Mesothelial cell of epicardium (in vitro differentiated cells): Measurements from ENCODE around the gene MDC1. TPM values are rescaled to one million over a fixed set of nuclear protein-coding genes. Genes with fewer than 3 reads are reported as not detected.
"Not testable (repeated sequence)": the region's sequence is repeated elsewhere in the genome, so short reads cannot be mapped to it uniquely, and the experiment has no call there.

Experiments
- DNase-seq, 2 experiments: peaks; one replicate each; pipeline ENCODE4 v3.0.0; 2021; ENCODE audit warnings: low spot score in 2 of 2; ENCODE audit not compliant: unreplicated experiment in 2 of 2
- H3K27ac Mint-ChIP-seq: 2 replicates; pipeline ENCODE4 v1.8.0; 2021; ENCODE audit warnings: mixed read lengths
- H3K27me3 Mint-ChIP-seq: 2 replicates; pipeline ENCODE4 v1.8.0; 2021; ENCODE audit warnings: low read depth, mixed read lengths
- H3K36me3 Mint-ChIP-seq: 2 replicates; pipeline ENCODE4 v1.8.0; 2021; ENCODE audit warnings: mixed read lengths
- H3K4me1 Mint-ChIP-seq: 2 replicates; pipeline ENCODE4 v1.8.0; 2021; ENCODE audit warnings: mixed read lengths
- H3K4me3 Mint-ChIP-seq: 2 replicates; pipeline ENCODE4 v1.8.0; 2021; ENCODE audit warnings: mild to moderate bottlenecking, moderate library complexity, mixed read lengths
- H3K9me3 Mint-ChIP-seq: 2 replicates; pipeline ENCODE4 v1.8.0; 2021; ENCODE audit warnings: mixed read lengths
- total RNA-seq: library from RNA; stranded (reverse); gene quantifications from 3 replicates; pipeline ENCODE4 v1.2.1, GENCODE V29; 2021
- TF ChIP-seq, protein P1 (sequence below): fragments of 200-600 bp; sonication (generic); IDR thresholded peaks from one replicate; pipeline ENCODE4 v1.5.0; 2021; ENCODE audit warnings: antibody characterized with exemption; ENCODE audit not compliant: unreplicated experiment

Gene MDC1, protein sequence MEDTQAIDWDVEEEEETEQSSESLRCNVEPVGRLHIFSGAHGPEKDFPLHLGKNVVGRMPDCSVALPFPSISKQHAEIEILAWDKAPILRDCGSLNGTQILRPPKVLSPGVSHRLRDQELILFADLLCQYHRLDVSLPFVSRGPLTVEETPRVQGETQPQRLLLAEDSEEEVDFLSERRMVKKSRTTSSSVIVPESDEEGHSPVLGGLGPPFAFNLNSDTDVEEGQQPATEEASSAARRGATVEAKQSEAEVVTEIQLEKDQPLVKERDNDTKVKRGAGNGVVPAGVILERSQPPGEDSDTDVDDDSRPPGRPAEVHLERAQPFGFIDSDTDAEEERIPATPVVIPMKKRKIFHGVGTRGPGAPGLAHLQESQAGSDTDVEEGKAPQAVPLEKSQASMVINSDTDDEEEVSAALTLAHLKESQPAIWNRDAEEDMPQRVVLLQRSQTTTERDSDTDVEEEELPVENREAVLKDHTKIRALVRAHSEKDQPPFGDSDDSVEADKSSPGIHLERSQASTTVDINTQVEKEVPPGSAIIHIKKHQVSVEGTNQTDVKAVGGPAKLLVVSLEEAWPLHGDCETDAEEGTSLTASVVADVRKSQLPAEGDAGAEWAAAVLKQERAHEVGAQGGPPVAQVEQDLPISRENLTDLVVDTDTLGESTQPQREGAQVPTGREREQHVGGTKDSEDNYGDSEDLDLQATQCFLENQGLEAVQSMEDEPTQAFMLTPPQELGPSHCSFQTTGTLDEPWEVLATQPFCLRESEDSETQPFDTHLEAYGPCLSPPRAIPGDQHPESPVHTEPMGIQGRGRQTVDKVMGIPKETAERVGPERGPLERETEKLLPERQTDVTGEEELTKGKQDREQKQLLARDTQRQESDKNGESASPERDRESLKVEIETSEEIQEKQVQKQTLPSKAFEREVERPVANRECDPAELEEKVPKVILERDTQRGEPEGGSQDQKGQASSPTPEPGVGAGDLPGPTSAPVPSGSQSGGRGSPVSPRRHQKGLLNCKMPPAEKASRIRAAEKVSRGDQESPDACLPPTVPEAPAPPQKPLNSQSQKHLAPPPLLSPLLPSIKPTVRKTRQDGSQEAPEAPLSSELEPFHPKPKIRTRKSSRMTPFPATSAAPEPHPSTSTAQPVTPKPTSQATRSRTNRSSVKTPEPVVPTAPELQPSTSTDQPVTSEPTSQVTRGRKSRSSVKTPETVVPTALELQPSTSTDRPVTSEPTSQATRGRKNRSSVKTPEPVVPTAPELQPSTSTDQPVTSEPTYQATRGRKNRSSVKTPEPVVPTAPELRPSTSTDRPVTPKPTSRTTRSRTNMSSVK (N-terminal part only)
- 49.7 to 51.9 TPM (median 49.8 TPM) in 3 replicates for total RNA-seq

DNA sequence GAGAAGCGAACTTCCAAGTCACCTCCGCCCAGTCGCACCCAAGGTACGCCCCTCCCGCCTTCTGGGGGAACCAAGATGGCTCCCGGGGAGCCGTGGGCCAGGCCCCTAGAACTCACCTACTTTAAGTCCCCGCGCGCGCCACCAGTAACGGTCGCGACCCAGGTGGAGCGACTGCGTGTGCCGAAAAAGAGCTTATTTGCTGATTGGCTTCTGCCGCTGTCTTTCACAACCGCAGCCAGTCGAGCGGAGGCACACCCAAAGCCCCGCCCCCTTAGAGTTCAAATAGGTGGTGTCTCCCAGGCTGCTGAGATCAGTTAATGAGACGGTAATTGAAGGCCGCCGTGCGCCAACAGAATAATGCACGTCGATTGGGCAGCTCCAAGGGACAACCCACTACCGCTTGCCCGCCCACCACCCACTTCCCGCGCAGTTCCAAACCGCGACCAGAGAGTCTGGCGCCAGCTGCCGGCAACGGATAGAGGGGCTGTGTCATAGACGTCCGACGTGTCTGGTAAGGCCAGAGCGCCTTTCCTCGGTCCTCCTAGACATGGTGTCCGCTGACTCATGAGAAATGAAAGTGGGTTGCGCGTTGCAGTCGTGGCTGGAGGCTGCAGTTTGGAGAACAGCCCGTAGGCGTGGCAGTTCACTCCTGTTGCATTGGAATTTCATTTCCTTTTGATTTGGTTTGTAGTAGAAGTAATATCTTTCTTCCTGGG lies at the start of gene MDC1:
Gene MDC1, minus strand, starts transcription at position 153 of the 716 bp plus-strand sequence. CDS start 2,106 bp downstream, outside the sequence.
- peak within 1 kb of the TSS; percentile 97 for H3K4me3 Mint-ChIP-seq
- TF ChIP-seq, protein P1, sequence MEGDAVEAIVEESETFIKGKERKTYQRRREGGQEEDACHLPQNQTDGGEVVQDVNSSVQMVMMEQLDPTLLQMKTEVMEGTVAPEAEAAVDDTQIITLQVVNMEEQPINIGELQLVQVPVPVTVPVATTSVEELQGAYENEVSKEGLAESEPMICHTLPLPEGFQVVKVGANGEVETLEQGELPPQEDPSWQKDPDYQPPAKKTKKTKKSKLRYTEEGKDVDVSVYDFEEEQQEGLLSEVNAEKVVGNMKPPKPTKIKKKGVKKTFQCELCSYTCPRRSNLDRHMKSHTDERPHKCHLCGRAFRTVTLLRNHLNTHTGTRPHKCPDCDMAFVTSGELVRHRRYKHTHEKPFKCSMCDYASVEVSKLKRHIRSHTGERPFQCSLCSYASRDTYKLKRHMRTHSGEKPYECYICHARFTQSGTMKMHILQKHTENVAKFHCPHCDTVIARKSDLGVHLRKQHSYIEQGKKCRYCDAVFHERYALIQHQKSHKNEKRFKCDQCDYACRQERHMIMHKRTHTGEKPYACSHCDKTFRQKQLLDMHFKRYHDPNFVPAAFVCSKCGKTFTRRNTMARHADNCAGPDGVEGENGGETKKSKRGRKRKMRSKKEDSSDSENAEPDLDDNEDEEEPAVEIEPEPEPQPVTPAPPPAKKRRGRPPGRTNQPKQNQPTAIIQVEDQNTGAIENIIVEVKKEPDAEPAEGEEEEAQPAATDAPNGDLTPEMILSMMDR: peak; percentile 29
- H3K9me3 Mint-ChIP-seq: no peaks in the 10 kb centered on the region
- H3K27me3 Mint-ChIP-seq: no peaks in the 10 kb centered on the region
- H3K36me3 Mint-ChIP-seq: peaks cover 21% of the 10 kb centered on the region
- peak within 1 kb of the TSS; percentile 100 for H3K27ac Mint-ChIP-seq
- peaks cover 30% of the 10 kb centered on the region for H3K4me1 Mint-ChIP-seq
- DNase-seq: peak; percentile 95 to 97

- Mint-ChIP-seq H3K27me3 (no peaks in the 10 kb centered on the region), H3K9me3 (no peaks in the 10 kb centered on the region), H3K36me3 (no peaks in the 10 kb centered on the region), H3K27ac (peak overlapping the region; percentile 43), H3K4me1 (peaks cover 68% of the 10 kb centered on the region), H3K4me3 (no peak overlapping the region)
- TF ChIP-seq, protein P1: no peak
- no peak for DNase-seq
Observed at GRCh38 chr6:30766461-30767157, 49.5 kb upstream of the MDC1 start.

- not testable (repeated sequence) for H3K4me3 Mint-ChIP-seq, DNase-seq, H3K36me3 Mint-ChIP-seq, H3K9me3 Mint-ChIP-seq, H3K27me3 Mint-ChIP-seq
- Mint-ChIP-seq H3K4me1 (peaks cover 76% of the 10 kb centered on the region), H3K27ac (peak overlapping the region; percentile 95)
Observed at GRCh38 chr6:30765495-30765894, 48.4 kb upstream of the MDC1 start.

GRCh38 chr6:30764490-30765043 lies 47.5 kb upstream of the MDC1 start:
- DNase-seq, H3K36me3 Mint-ChIP-seq, H3K9me3 Mint-ChIP-seq, H3K27me3 Mint-ChIP-seq: not testable (repeated sequence)
- Mint-ChIP-seq H3K27ac (peak overlapping the region; percentile 95), H3K4me3 (peak overlapping the region; percentile 38), H3K4me1 (peaks cover 78% of the 10 kb centered on the region)

DNA sequence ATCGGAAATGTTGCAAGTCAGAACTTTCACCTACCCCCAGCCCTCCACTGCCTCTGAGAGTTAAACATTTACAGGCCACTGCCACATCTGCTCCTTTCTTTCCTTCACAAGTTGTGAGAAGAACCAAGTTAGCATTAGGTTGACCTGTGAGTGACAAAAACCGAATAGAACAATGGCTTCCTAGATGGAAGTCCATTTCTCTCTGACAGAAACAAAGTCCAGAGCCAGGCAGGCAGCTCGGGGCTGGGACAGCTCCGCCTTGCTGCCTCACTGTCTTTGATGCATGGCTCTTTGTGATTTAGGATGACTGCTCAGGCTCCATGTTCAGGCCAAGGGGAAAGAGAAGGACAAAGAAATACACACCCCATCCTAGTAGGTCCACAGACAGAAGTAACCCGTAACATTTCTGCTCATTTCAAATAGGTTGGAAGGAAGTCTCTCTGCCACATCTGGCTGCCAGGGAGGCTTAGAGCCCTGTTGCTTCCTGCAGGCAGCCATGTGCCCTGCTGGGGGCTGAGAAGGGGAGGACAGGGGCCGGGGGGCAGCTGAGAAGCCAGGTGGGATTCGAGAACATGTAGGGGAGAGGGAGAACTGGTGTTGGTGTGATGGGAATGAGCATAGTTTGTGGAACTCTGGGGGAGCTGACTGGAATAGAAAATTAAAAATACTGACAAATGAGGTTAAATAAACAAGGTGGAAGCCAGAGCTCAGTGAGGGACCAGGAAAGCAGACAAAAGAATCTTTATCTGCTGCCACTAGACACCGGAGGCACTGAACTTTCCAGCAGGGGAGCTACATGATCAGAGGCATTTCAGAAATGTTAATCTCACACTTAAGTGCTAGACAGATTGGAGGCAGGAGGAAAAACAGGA lies 46.8 kb upstream of the MDC1 start:
- Mint-ChIP-seq H3K9me3 (no peaks in the 10 kb centered on the region), H3K36me3 (no peaks in the 10 kb centered on the region), H3K27me3 (no peaks in the 10 kb centered on the region), H3K4me1 (peaks cover 77% of the 10 kb centered on the region), H3K27ac (peak overlapping the region; percentile 95), H3K4me3 (peak overlapping the region; percentile 38)
- DNase-seq: peak in 1 of 2 experiments; percentile 43
- TF ChIP-seq, protein P1: no peak
